ENCODE measurements around the gene PKM.

DNA sequence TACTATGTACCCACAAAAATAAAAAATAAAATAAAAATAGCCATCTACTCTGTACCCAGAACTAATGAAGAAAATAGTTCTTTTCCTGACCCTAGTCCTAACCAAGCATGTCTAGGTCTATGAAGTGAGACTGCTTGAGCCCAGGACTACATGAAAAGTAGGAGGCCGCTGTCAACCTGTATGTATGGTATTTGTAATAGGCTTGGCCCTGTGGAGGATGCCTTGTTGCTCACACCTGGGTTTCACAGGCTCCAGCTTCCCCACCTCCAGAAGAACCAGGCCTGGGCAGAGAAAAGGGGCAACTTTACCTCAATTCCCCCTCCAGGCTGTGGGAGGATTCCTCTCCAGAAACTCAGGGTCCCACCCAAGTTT is 6.8 kb upstream of the PKM start:
- TF ChIP-seq POLR2A (IDR thresholded peaks at IDR 0.05) = no peak
- TF ChIP-seq, protein P1, sequence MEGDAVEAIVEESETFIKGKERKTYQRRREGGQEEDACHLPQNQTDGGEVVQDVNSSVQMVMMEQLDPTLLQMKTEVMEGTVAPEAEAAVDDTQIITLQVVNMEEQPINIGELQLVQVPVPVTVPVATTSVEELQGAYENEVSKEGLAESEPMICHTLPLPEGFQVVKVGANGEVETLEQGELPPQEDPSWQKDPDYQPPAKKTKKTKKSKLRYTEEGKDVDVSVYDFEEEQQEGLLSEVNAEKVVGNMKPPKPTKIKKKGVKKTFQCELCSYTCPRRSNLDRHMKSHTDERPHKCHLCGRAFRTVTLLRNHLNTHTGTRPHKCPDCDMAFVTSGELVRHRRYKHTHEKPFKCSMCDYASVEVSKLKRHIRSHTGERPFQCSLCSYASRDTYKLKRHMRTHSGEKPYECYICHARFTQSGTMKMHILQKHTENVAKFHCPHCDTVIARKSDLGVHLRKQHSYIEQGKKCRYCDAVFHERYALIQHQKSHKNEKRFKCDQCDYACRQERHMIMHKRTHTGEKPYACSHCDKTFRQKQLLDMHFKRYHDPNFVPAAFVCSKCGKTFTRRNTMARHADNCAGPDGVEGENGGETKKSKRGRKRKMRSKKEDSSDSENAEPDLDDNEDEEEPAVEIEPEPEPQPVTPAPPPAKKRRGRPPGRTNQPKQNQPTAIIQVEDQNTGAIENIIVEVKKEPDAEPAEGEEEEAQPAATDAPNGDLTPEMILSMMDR (IDR thresholded peaks at IDR 0.05) = no peak
- no peak for TF ChIP-seq EP300 (IDR thresholded peaks at IDR 0.05)

Data from gastroesophageal sphincter (tissue), 3 donors.